GM03348 (cell line): ENCODE results near the gene NUP210L.
A peak's percentile ranks its signal among the peaks of the same experiment; 100 is the strongest.
"Not testable (repeated sequence)": the region's sequence is repeated elsewhere in the genome, so short reads cannot be mapped to it uniquely, and the experiment has no call there.

Source experiments
- DNase-seq: peaks from one replicate; pipeline ENCODE4 v3.0.0; 2012; ENCODE audit warnings: low spot score

Gene NUP210L

GRCh38 chr1:153991806-153992205 is 163.1 kb downstream of the NUP210L start:
- no peak for DNase-seq

GRCh38 chr1:153991151-153991630 is 163.7 kb downstream of the NUP210L start:
- no peak for DNase-seq

DNA sequence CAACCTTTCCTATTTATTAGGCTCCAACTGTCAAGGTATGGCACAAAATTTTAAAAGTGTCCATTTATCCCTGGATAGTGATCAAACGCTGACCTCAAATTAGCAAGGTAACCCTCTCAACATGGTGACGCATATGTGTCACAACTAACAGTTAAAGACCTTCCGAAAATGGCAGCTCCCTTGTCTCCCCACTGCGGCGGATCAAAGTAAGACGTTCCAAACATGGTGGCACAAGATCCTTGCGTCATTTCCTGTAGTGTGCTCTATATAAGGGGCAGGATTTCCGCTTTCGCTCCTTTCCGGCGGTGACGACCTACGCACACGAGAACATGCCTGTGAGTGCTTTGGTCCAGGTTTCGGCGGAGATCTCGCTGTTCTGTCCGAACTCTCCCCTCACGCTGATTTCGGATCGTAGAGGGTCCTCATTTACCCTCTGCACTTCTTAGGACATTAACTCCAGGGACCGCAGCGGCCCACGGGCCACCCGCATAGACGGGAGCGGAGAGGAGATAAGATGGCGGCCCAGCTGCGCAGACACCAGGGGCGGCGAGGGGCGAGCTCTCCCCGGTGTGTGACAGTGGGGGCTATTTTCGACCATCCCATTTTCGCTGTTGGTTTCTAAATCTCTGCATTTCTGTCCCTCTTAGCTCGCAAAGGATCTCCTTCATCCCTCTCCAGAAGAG is 164.3 kb downstream of the NUP210L start, which contains the start of gene RPS27:
Gene RPS27, plus strand, starts transcription at position 295 of the 683 bp plus-strand sequence. Its CDS starts 35 bp downstream, at position 330.
- DNase-seq = peak; percentile 92

GRCh38 chr1:153987621-153988020 is 167.3 kb downstream of the NUP210L start:
- no peak for DNase-seq

DNA sequence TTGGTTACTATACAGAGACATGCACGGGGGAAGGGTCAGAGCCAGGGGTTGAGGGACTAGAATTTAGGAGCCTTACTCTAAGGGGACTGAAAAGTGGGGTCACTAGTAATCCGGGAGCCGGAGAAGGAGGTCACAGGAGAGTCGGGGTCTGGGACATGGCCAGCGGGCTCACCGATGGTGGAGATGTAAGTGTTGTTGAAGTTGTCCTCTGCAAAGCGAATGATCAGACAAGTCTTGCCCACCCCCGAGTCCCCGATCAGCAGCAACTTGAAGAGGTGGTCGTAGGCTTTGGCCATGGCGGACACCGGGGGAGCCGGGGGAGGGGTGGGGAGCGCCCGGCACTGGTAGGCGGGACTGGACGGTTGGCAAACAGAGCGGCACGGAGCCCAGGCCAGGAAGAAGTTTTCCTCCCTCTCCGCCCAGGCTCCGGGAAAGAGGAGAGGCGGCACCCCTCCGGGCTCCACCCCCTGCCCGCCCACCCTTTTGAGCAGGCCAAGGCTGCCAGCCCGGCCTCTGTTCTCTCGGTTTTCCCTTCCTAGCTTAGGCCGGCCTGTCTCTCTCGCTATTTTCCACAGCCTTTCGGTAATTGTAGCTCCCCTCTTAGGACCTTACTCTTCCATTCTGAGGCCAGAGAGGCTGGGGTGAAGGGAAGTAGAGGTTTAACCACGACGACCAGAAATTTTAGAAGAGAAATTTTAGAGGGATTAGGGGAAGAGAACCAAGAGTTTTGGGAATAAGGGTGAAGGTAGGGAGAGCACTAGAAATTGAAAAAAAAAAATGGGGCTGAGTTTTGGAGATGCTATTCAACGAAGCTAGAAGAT is 168.7 kb downstream of the NUP210L start, which contains the start of gene RAB13:
Gene RAB13, minus strand, starts transcription at position 399 of the 821 bp plus-strand sequence. Its CDS starts 103 bp downstream, at position 296.
- peak; percentile 93 for DNase-seq

- peak; percentile 50 for DNase-seq
Observed at GRCh38 chr1:153985341-153985912, 169.4 kb downstream of the NUP210L start.

GRCh38 chr1:153984123-153984894 is 170.6 kb downstream of the NUP210L start:
- no peak for DNase-seq

- not testable (repeated sequence) for DNase-seq
Observed at GRCh38 chr1:153981735-153982134, 173.1 kb downstream of the NUP210L start.

GRCh38 chr1:153979091-153979490 is 175.8 kb downstream of the NUP210L start:
- not testable (repeated sequence) for DNase-seq

GRCh38 chr1:153978274-153978909 is 176.5 kb downstream of the NUP210L start:
- no peak for DNase-seq

DNA sequence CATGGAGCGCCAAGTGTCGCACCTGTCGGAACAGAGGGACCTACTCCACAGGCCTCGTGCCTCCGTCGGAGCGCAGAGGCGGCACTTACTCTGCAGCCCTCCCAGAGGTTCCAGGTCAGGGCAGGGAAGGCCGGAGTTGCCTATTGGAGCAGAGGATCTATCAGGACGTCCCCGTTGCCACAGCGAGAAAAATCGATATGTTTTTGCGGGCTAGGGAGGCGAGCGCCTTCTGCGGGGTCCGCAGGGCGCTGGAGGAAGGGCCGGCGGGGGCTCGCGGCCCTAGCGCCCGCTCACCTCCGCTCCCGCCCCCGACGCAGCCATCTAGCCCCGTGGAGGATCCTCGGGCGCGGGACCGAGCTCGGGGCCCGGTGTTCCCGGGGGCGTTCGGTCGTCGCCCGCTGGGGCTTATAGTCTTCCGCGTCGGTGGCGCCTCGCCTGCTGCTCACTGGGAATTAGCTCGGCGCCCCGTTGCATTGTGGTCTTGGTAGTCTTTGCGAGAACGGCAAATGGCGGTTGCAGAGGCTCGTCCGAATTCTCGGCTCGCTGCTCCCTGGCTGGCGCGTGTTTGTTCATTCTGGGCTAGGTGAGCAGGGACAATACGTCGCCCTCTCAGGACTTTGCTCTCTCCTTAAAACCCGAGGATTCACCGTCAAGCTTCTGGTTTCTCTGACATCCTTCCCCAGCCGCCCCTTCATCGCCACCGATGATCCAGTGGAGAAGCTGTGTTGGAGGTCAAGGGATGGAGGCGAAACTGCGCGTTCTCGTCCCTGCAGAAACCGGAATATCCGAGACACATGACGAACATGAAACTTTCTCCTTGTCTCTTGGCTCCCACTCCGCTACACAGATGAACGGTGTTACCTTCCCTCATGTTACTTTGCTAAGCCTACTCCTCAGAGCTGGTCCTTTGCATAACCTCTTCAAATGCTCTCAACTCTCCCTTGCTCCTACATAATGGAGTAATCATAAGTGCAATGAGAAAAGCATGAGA is 177.3 kb downstream of the NUP210L start, which contains the start of gene JTB:
Gene JTB, minus strand, starts transcription at position 425 of the 991 bp plus-strand sequence. Its CDS starts 422 bp downstream, at position 3.
- peak; percentile 84 for DNase-seq

GRCh38 chr1:153976819-153977249 is 178.0 kb downstream of the NUP210L start:
- no peak for DNase-seq

- DNase-seq = no peak
Observed at GRCh38 chr1:153973525-153973924, 181.3 kb downstream of the NUP210L start.

DNA sequence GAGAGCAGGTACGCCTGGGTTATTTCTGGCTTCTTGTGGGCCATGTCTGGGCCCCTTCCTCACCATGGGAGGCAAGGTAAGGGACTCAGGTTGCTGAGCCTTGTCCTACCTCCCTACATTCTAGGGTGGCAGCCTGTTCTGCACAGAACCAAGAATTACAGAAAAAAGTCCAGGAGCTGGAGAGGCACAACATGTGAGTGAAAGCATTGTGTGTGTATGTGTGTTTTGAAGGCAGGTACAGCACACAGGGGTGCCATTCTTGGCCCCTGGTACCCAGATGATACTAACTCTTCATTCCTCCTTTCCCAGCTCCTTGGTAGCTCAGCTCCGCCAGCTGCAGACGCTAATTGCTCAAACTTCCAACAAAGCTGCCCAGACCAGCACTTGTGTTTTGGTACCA is 181.8 kb downstream of the NUP210L start:
- DNase-seq = no peak

DNA sequence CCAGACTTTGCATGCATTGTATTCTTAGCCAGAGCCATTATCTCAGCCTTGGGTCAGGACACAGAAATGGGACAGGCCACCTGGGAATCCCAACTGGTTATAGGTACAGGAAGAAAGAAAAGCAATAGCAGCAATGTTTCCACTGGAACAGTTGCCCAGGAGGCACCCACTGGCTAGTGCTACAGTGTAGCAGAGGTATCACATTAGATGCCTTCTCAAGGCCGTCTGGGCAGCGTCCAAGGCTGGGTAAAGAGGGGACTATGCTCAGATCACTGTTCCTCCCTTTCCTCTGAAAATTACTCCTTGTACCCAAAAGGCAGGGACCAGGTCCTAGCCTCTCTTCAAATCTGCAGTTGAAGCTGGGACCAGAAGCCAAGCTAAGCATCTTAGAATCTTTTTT is 184.5 kb downstream of the NUP210L start:
- DNase-seq = no peak

- no peak for DNase-seq
Observed at GRCh38 chr1:153968972-153969371, 185.9 kb downstream of the NUP210L start.

- no peak for DNase-seq
Observed at GRCh38 chr1:153968408-153968807, 186.5 kb downstream of the NUP210L start.

GRCh38 chr1:153968000-153968363 is 186.9 kb downstream of the NUP210L start:
- DNase-seq = no peak

GRCh38 chr1:153967107-153967999 is 187.5 kb downstream of the NUP210L start, which contains the start of gene CREB3L4:
TSS of gene CREB3L4 (plus strand) at chr1:153967902. CDS start at chr1:153968526, 624 bp downstream.
- DNase-seq = peak; percentile 92
